IPS-18c (cell line): ENCODE measurements around the gene PPL.

Experiments used
- H3K4me3 ChIP-seq: 2 replicates; pipeline ENCODE4 v1.7.0; 2013; ENCODE audit warnings: low read depth, mild to moderate bottlenecking, low read length, moderate library complexity; ENCODE audit not compliant: insufficient read depth
- H3K9me3 ChIP-seq: one replicate; pipeline ENCODE4 v1.6.1; 2013; ENCODE audit warnings: mild to moderate bottlenecking, low read length, moderate library complexity; ENCODE audit not compliant: control insufficient read depth, insufficient read depth

Gene PPL

DNA sequence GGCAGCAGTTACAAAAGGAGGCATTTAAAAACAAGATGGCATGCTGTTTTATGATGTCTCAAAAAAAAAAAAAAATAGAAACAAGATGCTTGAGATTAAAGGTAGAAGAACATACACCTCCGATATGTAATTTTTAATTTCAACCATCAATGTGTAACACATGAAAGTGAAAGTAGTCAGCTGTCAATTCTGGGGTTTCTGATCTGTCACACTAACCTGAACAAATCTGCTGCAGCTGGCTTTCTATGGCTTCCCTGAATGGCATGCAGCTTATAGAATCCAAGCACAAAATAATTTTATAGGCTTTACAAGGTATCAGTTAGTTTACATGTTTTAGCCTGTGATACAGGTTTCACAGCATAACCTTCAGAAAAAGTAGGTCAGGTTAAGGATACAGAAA, 103.4 kb downstream of the PPL start:
- no peaks in the 10 kb centered on the region for H3K9me3 ChIP-seq
- H3K4me3 ChIP-seq, result no peak overlapping the region

DNA sequence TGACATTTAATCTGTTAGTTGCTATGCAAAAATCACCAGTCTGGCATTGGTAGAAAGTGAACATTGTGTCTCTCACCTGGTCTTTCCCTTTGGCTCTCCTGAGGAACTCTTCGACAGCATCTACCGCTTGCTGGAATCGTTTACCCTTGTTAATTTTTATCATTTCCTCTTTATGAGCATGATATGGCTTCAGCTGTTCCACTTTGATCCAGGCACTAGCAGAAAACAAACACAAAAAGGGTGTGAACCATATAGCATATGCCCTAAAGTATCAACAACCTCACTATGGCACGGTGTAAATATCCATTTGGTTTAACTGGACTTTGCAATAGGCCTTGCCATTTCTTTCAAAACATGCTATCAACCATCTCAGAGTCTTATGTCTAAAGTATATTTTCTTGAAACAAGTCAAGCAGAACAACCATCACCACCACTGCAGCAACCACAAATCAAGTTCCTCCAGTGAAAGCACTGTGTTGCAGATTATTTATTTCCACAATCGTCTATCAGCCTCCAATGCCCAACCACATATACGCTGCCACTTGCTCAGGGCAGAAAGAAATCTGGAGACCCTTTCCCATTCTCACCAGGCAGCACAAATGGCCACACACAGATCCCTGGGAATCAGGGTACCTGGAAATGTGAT, 104.1 kb downstream of the PPL start:
- Histone ChIP-seq H3K4me3 (no peak overlapping the region), H3K9me3 (no peaks in the 10 kb centered on the region)
